Vagina (tissue), 2 donors: ENCODE measurements around the gene REV3L. TPM values are rescaled to one million over a fixed set of nuclear protein-coding genes. Genes with fewer than 3 reads are reported as not detected.
"Not testable (repeated sequence)": the region's sequence is repeated elsewhere in the genome, so short reads cannot be mapped to it uniquely, and the experiment has no call there.

Experiments used
- DNase-seq, 2 donors: peaks; one replicate each; pipeline ENCODE4 v3.0.0-alpha.2; 2017; ENCODE audit errors: extremely low spot score in 2 of 2
- H3K27ac ChIP-seq: fragments of 200-600 bp; sonication (generic); one replicate; pipeline ENCODE4 v1.5.1; 2019
- H3K27me3 ChIP-seq: fragments of 200-600 bp; sonication (generic); one replicate; pipeline ENCODE4 v1.5.1; 2019
- H3K36me3 ChIP-seq, 2 donors: fragments of 200-600 bp; sonication (generic); one replicate each; pipeline ENCODE4 v1.5.1; 2017 to 2019
- H3K4me1 ChIP-seq: fragments of 200-600 bp; sonication (generic); one replicate; pipeline ENCODE4 v1.5.1; 2019
- H3K4me3 ChIP-seq, 2 donors: fragments of 200-600 bp; sonication (generic); 1 replicate in 1 of 2; 2 replicates in 1 of 2; pipeline ENCODE4 v1.5.1; 2016 to 2019
- H3K9me3 ChIP-seq: fragments of 200-600 bp; sonication (generic); one replicate; pipeline ENCODE4 v1.5.1; 2019
- POLR2A ChIP-seq, 2 donors: fragments of 450-650 bp; IDR thresholded peaks; one replicate each; pipeline ENCODE4 v1.6.1; 2017; ENCODE audit warnings: antibody characterized with exemption in 2 of 2, mild to moderate bottlenecking in 2 of 2, moderate library complexity in 2 of 2
- POLR2AphosphoS5 ChIP-seq, 2 donors: sonication (generic); formaldehyde crosslinking; IDR thresholded peaks; one replicate each; pipeline ENCODE4 v1.9.0; 2017; ENCODE audit warnings: antibody characterized with exemption in 2 of 2, mild to moderate bottlenecking in 2 of 2, low read depth in 1 of 2; ENCODE audit not compliant: insufficient read depth in 1 of 2
- intact Hi-C: fragments of 100-400 bp; cut with DNase I; formaldehyde crosslinking; loops from one replicate; pipeline ENCODE4 v1.15.1; 2023
- total RNA-seq: library from RNA; depleted of rRNA; stranded (reverse); fragments of >200 nt; gene quantifications from one replicate; pipeline ENCODE4 v1.2.3, GENCODE V29; 2016
- TF ChIP-seq, protein P1 (sequence below), 3 experiments: fragments of 450-650 bp in 2 of 3; fragments of 200-600 bp in 1 of 3; sonication (generic) in 1 of 3; IDR thresholded peaks; one replicate each; pipeline ENCODE4 v1.5.1; 2017 to 2019; ENCODE audit warnings: antibody characterized with exemption in 3 of 3, mild to moderate bottlenecking in 2 of 3, moderate library complexity in 2 of 3

REV3L gene
- total RNA-seq, 1 donor from 2014 or later = 33.9 TPM

GRCh38 chr6:111521497-111522270 is 38.7 kb upstream of the REV3L start:
- H3K27ac ChIP-seq = peak overlapping the region; percentile 38
- TF ChIP-seq, protein P1, sequence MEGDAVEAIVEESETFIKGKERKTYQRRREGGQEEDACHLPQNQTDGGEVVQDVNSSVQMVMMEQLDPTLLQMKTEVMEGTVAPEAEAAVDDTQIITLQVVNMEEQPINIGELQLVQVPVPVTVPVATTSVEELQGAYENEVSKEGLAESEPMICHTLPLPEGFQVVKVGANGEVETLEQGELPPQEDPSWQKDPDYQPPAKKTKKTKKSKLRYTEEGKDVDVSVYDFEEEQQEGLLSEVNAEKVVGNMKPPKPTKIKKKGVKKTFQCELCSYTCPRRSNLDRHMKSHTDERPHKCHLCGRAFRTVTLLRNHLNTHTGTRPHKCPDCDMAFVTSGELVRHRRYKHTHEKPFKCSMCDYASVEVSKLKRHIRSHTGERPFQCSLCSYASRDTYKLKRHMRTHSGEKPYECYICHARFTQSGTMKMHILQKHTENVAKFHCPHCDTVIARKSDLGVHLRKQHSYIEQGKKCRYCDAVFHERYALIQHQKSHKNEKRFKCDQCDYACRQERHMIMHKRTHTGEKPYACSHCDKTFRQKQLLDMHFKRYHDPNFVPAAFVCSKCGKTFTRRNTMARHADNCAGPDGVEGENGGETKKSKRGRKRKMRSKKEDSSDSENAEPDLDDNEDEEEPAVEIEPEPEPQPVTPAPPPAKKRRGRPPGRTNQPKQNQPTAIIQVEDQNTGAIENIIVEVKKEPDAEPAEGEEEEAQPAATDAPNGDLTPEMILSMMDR (IDR thresholded peaks at IDR 0.05) = no peak
- TF ChIP-seq POLR2AphosphoS5 (IDR thresholded peaks at IDR 0.05; ENCODE audit: insufficient read depth in 1 of 2, low read depth in 1 of 2) = no peak
- TF ChIP-seq POLR2A (IDR thresholded peaks at IDR 0.05) = no peak
- intact Hi-C loops = no loop called here

DNA sequence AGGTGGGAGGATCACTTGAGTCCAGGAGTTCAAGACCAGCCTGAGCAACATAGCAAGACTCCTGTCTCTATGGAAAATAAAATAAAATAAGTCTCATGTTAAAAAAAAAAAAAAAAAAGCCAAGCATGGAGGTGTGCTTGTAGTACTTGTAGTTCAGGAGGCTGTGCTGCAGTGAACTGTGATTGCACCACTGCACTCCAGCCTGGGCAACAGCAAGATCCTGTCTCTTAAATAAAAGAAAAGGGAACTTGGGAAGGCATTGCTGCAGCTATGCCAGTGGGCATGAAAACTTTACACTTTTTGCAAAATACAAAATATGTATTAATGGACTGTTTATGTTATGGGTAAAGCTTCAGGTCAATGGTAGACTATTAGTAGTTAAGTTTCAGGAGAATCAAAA is 37.5 kb upstream of the REV3L start:
- H3K27ac ChIP-seq = no peak overlapping the region

More at GRCh38 chr6:111521497-111522270, 38.7 kb upstream of the REV3L start:
- Histone ChIP-seq H3K4me1 (peaks cover 21% of the 10 kb centered on the region), H3K36me3 (no peaks in the 10 kb centered on the region), H3K4me3 (no peak overlapping the region), H3K27me3 (no peaks in the 10 kb centered on the region), H3K9me3 (no peaks in the 10 kb centered on the region)
- no peak for DNase-seq

DNA sequence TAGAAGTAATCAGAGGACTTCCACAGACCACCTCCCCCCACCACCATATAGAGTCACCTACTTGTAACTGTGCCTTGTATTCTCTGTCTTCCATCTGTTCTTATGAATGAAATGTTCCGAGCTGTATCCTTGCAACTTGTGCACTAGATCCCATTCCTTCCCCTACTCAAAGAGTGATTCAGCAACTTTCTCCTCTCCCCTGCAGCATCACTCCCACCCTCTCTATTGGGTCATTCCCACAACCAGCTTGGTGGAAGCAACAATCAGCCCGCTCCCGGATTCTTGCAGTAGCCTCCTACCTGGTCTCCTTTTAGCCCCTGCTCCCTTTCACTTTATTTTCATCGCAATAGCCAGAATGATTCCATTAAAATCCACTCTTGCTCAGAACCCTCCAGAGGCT is 34.9 kb upstream of the REV3L start:
- H3K4me3 ChIP-seq = no peak overlapping the region
- no peak overlapping the region for H3K27ac ChIP-seq
- peaks cover 2% of the 10 kb centered on the region for H3K4me1 ChIP-seq
- no peaks in the 10 kb centered on the region for H3K27me3 ChIP-seq
- no peaks in the 10 kb centered on the region for H3K36me3 ChIP-seq
- TF ChIP-seq POLR2A (IDR thresholded peaks at IDR 0.05) = no peak
- TF ChIP-seq, protein P1 (IDR thresholded peaks at IDR 0.05) = no peak
- no peak for TF ChIP-seq POLR2AphosphoS5 (IDR thresholded peaks at IDR 0.05; ENCODE audit: insufficient read depth in 1 of 2, low read depth in 1 of 2)
- no peaks in the 10 kb centered on the region for H3K9me3 ChIP-seq
- no peak for DNase-seq
- intact Hi-C loops = no loop called here

More for the DNA sequence above, 37.5 kb upstream of the REV3L start:
- Histone ChIP-seq H3K4me1 (peaks cover 21% of the 10 kb centered on the region), H3K9me3 (no peaks in the 10 kb centered on the region), H3K36me3 (no peaks in the 10 kb centered on the region), H3K27me3 (no peaks in the 10 kb centered on the region), H3K4me3 (no peak overlapping the region)
- intact Hi-C loops = no loop called here
- no peak for DNase-seq
- TF ChIP-seq, protein P1 (IDR thresholded peaks at IDR 0.05) = no peak
- TF ChIP-seq POLR2A (IDR thresholded peaks at IDR 0.05) = no peak
- TF ChIP-seq POLR2AphosphoS5 (IDR thresholded peaks at IDR 0.05; ENCODE audit: insufficient read depth in 1 of 2, low read depth in 1 of 2) = no peak

GRCh38 chr6:111515259-111515658 is 32.2 kb upstream of the REV3L start:
- Histone ChIP-seq H3K9me3 (no peaks in the 10 kb centered on the region), H3K4me3 (no peak overlapping the region), H3K36me3 (no peaks in the 10 kb centered on the region), H3K27me3 (no peaks in the 10 kb centered on the region), H3K4me1 (no peaks in the 10 kb centered on the region), H3K27ac (no peak overlapping the region)
- no peak for DNase-seq
- TF ChIP-seq POLR2A (IDR thresholded peaks at IDR 0.05) (no peak), POLR2AphosphoS5 (IDR thresholded peaks at IDR 0.05; ENCODE audit: insufficient read depth in 1 of 2, low read depth in 1 of 2) (no peak)
- TF ChIP-seq, protein P1 (IDR thresholded peaks at IDR 0.05) = no peak
- intact Hi-C loops = no loop called here

DNA sequence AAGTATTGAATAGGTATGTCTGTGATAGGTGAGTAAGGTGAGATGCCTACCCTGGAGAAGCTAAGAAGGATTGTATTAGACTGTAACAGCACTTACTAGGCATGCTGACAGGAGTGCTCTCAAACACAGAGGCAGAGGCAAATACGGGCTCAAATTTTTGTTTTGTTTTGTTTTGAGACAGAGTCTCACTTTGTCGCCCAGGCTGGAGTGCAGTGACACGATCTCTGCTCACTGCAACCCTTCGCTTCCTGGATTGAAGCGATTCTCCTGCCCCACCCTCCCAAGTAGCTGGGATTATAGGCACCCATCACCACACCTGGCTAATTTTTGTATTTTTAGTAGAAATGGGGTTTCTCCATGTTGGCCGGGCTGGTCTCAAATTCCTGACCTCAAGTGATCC is 31.5 kb upstream of the REV3L start:
- H3K4me3 ChIP-seq, DNase-seq, H3K4me1 ChIP-seq, H3K27ac ChIP-seq, H3K36me3 ChIP-seq, H3K9me3 ChIP-seq, H3K27me3 ChIP-seq, intact Hi-C loops: not testable (repeated sequence)

DNA sequence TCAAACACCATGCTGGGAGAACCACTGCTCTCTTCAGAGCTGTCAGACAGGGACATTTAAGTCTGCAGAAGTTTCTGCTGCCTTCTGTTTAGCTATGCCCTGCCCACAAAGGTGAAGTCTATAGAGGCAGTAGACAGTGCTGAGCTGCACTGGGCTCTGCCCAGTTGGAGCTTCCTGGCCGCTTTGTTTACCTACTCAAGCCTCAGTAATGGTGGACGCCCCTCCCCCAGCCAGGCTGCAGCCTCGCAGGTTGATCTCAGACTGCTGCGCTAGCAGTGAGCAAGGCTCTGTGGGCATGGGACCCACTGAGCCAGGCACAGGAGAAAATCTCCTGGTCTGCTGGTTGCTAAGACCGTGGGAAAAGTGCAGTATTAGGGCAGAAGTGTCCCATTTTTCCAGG is 24.2 kb upstream of the REV3L start:
- H3K9me3 ChIP-seq, H3K36me3 ChIP-seq, H3K4me3 ChIP-seq, H3K27ac ChIP-seq, H3K4me1 ChIP-seq, DNase-seq, H3K27me3 ChIP-seq, intact Hi-C loops: not testable (repeated sequence)

- H3K9me3 ChIP-seq, H3K27ac ChIP-seq, DNase-seq, H3K4me1 ChIP-seq, H3K27me3 ChIP-seq, intact Hi-C loops, H3K36me3 ChIP-seq, H3K4me3 ChIP-seq: not testable (repeated sequence)
Observed at GRCh38 chr6:111505498-111505897, 22.5 kb upstream of the REV3L start.
